Hepatocyte (in vitro differentiated cells): ENCODE results near the gene LRRC45. TPM values are rescaled to one million over a fixed set of nuclear protein-coding genes. Genes with fewer than 3 reads are reported as not detected.

ENCODE experiments used
- DNase-seq: peaks from one replicate; pipeline ENCODE4 v3.0.0-alpha.2; 2016; ENCODE audit warnings: low spot score
- H2AFZ ChIP-seq: fragments of 200-600 bp; sonication (generic); 2 replicates; pipeline ENCODE4 v1.6.0; 2016; ENCODE audit warnings: antibody characterized with exemption, mild to moderate bottlenecking
- H3K27ac ChIP-seq: fragments of 200-600 bp; sonication (generic); 2 replicates; pipeline ENCODE4 v1.5.1; 2016; ENCODE audit warnings: mild to moderate bottlenecking
- H3K27me3 ChIP-seq: fragments of 200-600 bp; sonication (generic); 2 replicates; pipeline ENCODE4 v1.6.1; 2016
- H3K36me3 ChIP-seq: fragments of 200-600 bp; sonication (generic); replicated peaks from 2 replicates; pipeline ENCODE4 v1.5.1; 2016; ENCODE audit warnings: low read depth; ENCODE audit not compliant: insufficient read depth
- H3K4me1 ChIP-seq: fragments of 200-600 bp; sonication (generic); 2 replicates; pipeline ENCODE4 v1.5.1; 2016; ENCODE audit warnings: mild to moderate bottlenecking, moderate library complexity; ENCODE audit not compliant: insufficient read depth
- H3K4me2 ChIP-seq: fragments of 200-600 bp; sonication (generic); 2 replicates; pipeline ENCODE4 v1.6.0; 2016
- H3K4me3 ChIP-seq: fragments of 200-600 bp; sonication (generic); 2 replicates; pipeline ENCODE4 v1.5.1; 2016; ENCODE audit warnings: mild to moderate bottlenecking
- H3K79me2 ChIP-seq: fragments of 200-600 bp; sonication (generic); 2 replicates; pipeline ENCODE4 v1.6.0; 2017; ENCODE audit warnings: mild to moderate bottlenecking
- H3K9me2 ChIP-seq: fragments of 200-600 bp; sonication (generic); replicated peaks from 2 replicates; pipeline ENCODE4 v1.6.0; 2017; ENCODE audit warnings: mild to moderate bottlenecking; ENCODE audit not compliant: insufficient read depth
- H3K9me3 ChIP-seq: fragments of 200-600 bp; sonication (generic); 2 replicates; pipeline ENCODE4 v1.5.1; 2016; ENCODE audit warnings: low read depth, mild to moderate bottlenecking
- H4K20me1 ChIP-seq: fragments of 200-600 bp; sonication (generic); 2 replicates; pipeline ENCODE4 v1.6.0; 2016; ENCODE audit warnings: mild to moderate bottlenecking; ENCODE audit not compliant: insufficient read depth, poor library complexity, severe bottlenecking
- CTCF ChIP-seq: fragments of 200-600 bp; sonication (generic); IDR thresholded peaks from 2 replicates; pipeline ENCODE4 v1.5.1; 2016; ENCODE audit warnings: antibody characterized with exemption, mild to moderate bottlenecking; ENCODE audit not compliant: poor library complexity
- EZH2 ChIP-seq: fragments of 200-600 bp; sonication (generic); IDR thresholded peaks from 2 replicates; pipeline ENCODE4 v1.6.1; 2016; ENCODE audit warnings: antibody characterized with exemption, mild to moderate bottlenecking, borderline replicate concordance
- EZH2phosphoT487 ChIP-seq: fragments of 200-600 bp; sonication (generic); IDR thresholded peaks from one replicate; pipeline ENCODE4 v1.6.1; 2018; ENCODE audit warnings: antibody characterized with exemption, mild to moderate bottlenecking, low read depth, moderate library complexity; ENCODE audit not compliant: unreplicated experiment, severe bottlenecking
- WGBS: methylation state at CpG from one replicate; pipeline ENCODE4 v1.1.6; 2016; ENCODE audit warnings: low lambda C conversion rate; ENCODE audit errors: missing lambda C conversion rate; 5-methylcytosine and 5-hydroxymethylcytosine counted together
- polyA plus RNA-seq: library from polyadenylated mRNA; unstranded; fragments of >200 nt; fragmentation: Nextera tagmentation; extraction: Ambion mirVana; gene quantifications from 2 replicates; pipeline ENCODE4 v1.2.1, GENCODE V29; 2016
- total RNA-seq: library from RNA; depleted of rRNA; stranded (reverse); fragments of >200 nt; gene quantifications from 2 replicates; pipeline ENCODE4 v1.2.3, GENCODE V29; 2014

LRRC45 gene
- total and polyA plus RNA-seq, 2 experiments from 2014 or later = 12.8 to 14.7 TPM

GRCh38 chr17:81994593-81995462 is 28.3 kb upstream of the LRRC45 start:
- no peaks in the 10 kb centered on the region for H3K36me3 ChIP-seq
- TF ChIP-seq CTCF (no peak), EZH2phosphoT487 (no peak), EZH2 (no peak)
- 89% methylated on average over 38 of the region's 39 CpGs for WGBS
- peaks cover 25% of the 10 kb centered on the region for H3K4me1 ChIP-seq
- H3K27me3 ChIP-seq = no peaks in the 10 kb centered on the region
- no peak overlapping the region for H3K27ac ChIP-seq
- H3K4me3 ChIP-seq = no peak overlapping the region
- H4K20me1 ChIP-seq = no peaks in the 10 kb centered on the region
- H2AFZ ChIP-seq = no peak overlapping the region
- H3K4me2 ChIP-seq = no peak overlapping the region
- no peaks in the 10 kb centered on the region for H3K9me3 ChIP-seq
- H3K79me2 ChIP-seq = peaks cover 4% of the 10 kb centered on the region
- no peaks in the 10 kb centered on the region for H3K9me2 ChIP-seq
- DNase-seq = no peak

GRCh38 chr17:81995463-81996231 is 27.5 kb upstream of the LRRC45 start:
- Histone ChIP-seq H3K4me2 (no peak overlapping the region), H3K9me2 (no peaks in the 10 kb centered on the region), H2AFZ (no peak overlapping the region), H3K36me3 (no peaks in the 10 kb centered on the region), H3K4me3 (no peak overlapping the region), H4K20me1 (no peaks in the 10 kb centered on the region), H3K9me3 (no peaks in the 10 kb centered on the region), H3K27ac (no peak overlapping the region), H3K4me1 (peaks cover 29% of the 10 kb centered on the region), H3K27me3 (no peaks in the 10 kb centered on the region), H3K79me2 (peaks cover 4% of the 10 kb centered on the region)
- WGBS = 98% methylated on average over 29 of the region's 29 CpGs
- no peak for TF ChIP-seq EZH2phosphoT487
- no peak for TF ChIP-seq CTCF
- TF ChIP-seq EZH2 = no peak
- DNase-seq = no peak

GRCh38 chr17:81996232-81996756 is 26.8 kb upstream of the LRRC45 start:
- no peaks in the 10 kb centered on the region for H4K20me1 ChIP-seq
- no peaks in the 10 kb centered on the region for H3K36me3 ChIP-seq
- DNase-seq = no peak
- no peak overlapping the region for H2AFZ ChIP-seq
- peaks cover 4% of the 10 kb centered on the region for H3K79me2 ChIP-seq
- H3K4me3 ChIP-seq = no peak overlapping the region
- H3K4me1 ChIP-seq = peaks cover 28% of the 10 kb centered on the region
- no peak overlapping the region for H3K4me2 ChIP-seq
- WGBS = 97% methylated on average over 20 of the region's 28 CpGs
- TF ChIP-seq CTCF (no peak), EZH2 (no peak), EZH2phosphoT487 (no peak)
- no peaks in the 10 kb centered on the region for H3K9me2 ChIP-seq
- H3K9me3 ChIP-seq = no peaks in the 10 kb centered on the region
- no peak overlapping the region for H3K27ac ChIP-seq
- H3K27me3 ChIP-seq = no peaks in the 10 kb centered on the region
